ENCODE results near the gene GPR17.

Gene GPR17

DNA sequence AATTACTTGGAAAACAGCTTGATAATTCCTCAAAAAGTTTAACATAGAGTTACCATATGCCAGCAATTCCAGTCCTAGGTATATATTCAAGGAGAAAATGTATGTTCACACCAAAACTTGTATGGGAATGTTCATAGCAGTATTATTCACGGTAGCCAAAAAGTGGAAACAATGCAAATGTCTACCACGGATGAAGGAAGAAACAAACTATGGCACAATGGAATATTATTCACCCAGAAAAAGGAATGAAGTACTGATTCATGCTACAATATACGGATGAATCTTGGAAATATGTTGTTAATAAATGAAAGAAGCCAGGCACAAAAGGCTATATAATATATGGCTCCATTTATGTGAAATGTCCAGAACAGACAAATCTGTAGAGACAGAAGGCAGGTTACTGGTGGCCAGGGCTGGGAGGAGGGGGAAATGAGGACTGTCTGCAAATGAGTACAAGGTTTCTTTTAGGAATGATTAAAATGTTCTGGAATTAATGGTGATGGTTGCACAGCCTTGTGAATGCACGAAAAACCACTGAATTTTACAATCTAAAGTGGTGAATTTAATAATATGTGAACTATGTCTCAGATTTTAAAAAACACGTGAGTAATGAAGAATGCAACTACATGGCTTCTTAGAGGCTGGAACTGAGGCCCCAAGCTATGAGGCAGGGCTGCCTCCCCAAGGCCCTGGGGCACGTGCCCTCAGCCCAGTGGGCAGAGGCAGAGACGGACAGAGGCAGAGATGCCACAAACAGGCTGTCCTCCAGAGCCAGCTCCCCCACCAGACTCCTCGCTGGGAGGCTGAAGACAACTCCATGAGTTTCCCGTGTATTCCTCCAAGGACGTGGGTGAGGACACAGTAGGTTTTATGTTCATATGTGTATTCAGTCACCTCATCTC, 24.4 kb downstream of the GPR17 start:
- H3K4me3 ChIP-seq (ENCODE audit: low read depth, low read length), result no peak overlapping the region
- TF ChIP-seq, protein P1, sequence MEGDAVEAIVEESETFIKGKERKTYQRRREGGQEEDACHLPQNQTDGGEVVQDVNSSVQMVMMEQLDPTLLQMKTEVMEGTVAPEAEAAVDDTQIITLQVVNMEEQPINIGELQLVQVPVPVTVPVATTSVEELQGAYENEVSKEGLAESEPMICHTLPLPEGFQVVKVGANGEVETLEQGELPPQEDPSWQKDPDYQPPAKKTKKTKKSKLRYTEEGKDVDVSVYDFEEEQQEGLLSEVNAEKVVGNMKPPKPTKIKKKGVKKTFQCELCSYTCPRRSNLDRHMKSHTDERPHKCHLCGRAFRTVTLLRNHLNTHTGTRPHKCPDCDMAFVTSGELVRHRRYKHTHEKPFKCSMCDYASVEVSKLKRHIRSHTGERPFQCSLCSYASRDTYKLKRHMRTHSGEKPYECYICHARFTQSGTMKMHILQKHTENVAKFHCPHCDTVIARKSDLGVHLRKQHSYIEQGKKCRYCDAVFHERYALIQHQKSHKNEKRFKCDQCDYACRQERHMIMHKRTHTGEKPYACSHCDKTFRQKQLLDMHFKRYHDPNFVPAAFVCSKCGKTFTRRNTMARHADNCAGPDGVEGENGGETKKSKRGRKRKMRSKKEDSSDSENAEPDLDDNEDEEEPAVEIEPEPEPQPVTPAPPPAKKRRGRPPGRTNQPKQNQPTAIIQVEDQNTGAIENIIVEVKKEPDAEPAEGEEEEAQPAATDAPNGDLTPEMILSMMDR (conservative IDR thresholded peaks at IDR 0.05; ENCODE audit: low read depth, low read length), result no peak
- DNase-seq (ENCODE audit: low read depth), result no peak

DNA sequence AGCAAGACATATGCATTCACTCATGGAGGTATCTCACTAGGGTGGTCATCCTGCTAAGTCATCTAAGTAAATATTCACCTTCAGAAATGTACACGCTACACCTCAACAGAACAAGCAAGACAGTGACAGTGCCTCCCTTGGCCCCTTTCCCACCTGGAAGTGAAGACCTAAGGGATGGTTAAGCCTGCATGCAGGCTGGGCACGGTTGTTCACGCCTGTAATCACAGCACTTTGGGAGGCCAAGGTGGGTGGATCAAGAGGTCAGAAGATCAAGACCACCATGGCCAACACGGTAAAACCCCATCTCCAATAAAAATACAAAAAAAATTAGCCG, 25.0 kb downstream of the GPR17 start:
- TF ChIP-seq, protein P1 (conservative IDR thresholded peaks at IDR 0.05; ENCODE audit: low read depth, low read length), result no peak

DNA sequence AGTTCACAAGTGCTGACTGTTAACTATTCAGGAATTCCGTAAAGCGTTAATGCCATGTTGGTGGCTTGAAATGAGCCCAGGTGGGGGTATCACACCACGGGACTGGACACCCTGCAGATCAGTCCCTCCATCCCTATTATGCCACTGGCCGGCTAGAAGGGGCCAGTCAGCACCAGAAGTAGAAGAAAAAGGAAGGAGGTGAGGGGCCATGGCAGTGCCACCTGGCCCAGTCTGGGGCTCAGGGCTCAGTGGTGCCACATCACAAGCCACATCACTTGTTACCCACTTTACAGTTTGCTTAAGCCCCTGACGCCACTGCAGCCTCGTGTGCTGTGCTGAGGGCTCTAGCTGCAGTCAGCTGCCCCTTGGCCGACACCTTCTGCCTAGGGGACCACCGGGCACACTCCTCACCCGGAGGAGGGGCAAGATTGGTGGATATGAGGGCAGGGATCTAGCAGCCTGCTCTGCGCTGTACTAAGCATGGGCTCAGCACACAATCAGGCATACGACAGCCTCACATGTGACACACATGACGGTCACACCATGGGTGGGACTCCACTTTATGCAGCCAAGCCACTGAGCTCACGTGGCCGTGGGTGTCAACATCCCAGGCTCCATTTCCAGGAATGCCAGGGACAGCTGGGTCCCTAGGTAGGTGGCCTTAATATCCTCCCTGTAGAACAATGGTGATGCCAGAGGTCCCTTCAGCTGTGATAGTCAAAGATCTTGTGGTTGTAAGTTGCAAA, 25.8 kb downstream of the GPR17 start:
- no peak overlapping the region for H3K4me3 ChIP-seq (ENCODE audit: low read depth, low read length)
- DNase-seq (ENCODE audit: low read depth), result no peak
- TF ChIP-seq, protein P1 (conservative IDR thresholded peaks at IDR 0.05; ENCODE audit: low read depth, low read length), result no peak

More for the DNA sequence above, 25.0 kb downstream of the GPR17 start:
- DNase-seq (ENCODE audit: low read depth), result no peak
- H3K4me3 ChIP-seq (ENCODE audit: low read depth, low read length), result no peak overlapping the region

DNA sequence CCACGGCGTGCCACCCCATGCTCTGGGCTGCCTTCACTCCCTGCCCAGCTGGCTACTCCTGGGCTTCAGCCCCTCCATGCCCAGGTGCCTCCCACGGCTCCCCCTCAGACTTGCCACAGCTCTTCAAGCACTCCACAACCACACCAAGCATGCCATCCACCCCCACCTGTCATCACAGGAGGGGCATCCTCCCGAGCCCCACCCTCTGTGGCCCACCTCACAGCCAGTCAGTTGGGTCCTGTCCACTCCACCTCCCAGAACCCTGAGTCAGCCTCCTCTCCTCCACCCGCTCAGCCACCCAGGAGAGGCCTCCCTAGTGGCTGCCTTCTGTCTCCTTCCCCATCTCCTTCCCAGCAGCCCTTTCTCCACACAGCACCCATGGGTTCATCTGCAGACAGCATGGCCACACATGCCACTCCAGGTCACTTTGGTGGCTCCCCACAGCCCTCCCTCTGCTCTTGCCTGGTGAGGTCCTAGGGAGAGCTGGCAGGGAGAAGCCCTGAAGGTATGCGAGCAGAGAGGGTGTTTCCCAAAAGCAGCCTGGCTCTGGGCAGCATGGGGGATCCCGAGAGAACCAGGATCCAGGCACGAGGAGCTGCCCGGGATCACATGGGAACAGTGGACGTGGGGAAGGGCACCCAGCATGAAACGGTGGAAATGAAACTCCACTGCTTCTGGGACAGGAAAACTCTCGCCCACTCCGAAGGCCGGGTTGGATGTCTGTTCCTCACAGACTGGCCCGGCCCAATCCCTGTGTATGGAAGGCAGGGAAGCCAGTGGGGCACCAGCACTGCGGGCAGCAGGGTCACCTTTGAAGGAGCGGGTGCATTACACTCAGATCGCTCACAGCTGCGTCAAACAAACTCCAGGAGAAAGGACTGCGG, 26.6 kb downstream of the GPR17 start:
- DNase-seq (ENCODE audit: low read depth), result no peak
- TF ChIP-seq, protein P1 (conservative IDR thresholded peaks at IDR 0.05; ENCODE audit: low read depth, low read length), result no peak
- H3K4me3 ChIP-seq (ENCODE audit: low read depth, low read length), result no peak overlapping the region

DNA sequence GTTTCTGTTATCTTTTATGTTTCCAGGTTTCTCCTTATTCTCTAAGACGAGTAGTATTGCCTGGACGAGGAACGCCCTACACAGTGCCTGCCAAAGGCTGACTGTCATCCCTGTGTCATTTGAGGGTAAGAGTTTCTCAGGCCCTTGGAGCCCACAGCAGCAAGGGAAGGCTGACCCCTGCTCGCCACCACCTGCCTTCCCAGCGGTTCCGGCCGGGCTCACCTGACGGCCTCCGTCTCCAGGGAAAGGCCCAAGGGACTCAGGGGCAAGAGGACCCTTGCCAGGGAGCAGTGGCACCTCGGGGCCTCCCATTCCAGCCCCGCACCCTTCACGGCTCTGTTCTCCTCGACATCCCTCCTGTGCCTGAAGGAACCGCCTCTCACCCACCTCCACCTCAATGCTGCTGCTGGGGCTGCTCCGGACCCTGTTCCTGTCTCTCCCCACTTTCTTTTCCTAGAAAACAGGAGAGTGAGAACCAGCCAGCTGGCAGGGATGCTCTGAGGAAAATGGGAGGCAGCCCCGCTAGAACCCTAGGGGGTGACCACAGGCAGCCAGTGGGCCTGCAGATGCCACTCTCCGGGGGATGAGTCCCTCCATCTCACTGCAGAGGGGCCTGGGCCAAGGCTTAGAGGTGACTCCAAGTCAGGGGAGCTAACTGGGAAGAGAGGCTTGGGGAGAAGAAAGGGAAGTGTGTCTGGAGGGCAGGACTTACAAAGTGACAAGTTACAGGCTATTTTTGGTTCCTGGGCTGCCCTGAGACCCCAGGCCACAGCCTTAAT, 27.5 kb downstream of the GPR17 start:
- no peak overlapping the region for H3K4me3 ChIP-seq (ENCODE audit: low read depth, low read length)
- no peak for DNase-seq (ENCODE audit: low read depth)
- TF ChIP-seq, protein P1 (conservative IDR thresholded peaks at IDR 0.05; ENCODE audit: low read depth, low read length), result no peak
